Esophagus squamous epithelium (tissue), 5 donors: Measurements from ENCODE around the gene WSCD1. TPM values are rescaled to one million over a fixed set of nuclear protein-coding genes. Genes with fewer than 3 reads are reported as not detected.

Source experiments
- DNase-seq: peaks from one replicate; lab custom pipeline; 2025; lab: John Stamatoyannopoulos, UW
- H3K27ac ChIP-seq, 4 donors: fragments of 200-600 bp; sonication (generic); one replicate each; pipeline ENCODE4 v1.5.1; 2016 to 2019; ENCODE audit warnings: mild to moderate bottlenecking in 1 of 4
- H3K27me3 ChIP-seq, 4 donors: fragments of 200-600 bp; sonication (generic); 1 replicate in 3 of 4; 2 replicates in 1 of 4; pipeline versions ENCODE4 v1.5.1 to v1.6.0; 2017 to 2021; ENCODE audit warnings: antibody characterized with exemption in 1 of 4
- H3K36me3 ChIP-seq, 3 donors: fragments of 200-600 bp; sonication (generic); one replicate each; pipeline ENCODE4 v1.5.1; 2016 to 2019
- H3K4me1 ChIP-seq, 3 donors: fragments of 200-600 bp; sonication (generic); one replicate each; pipeline ENCODE4 v1.5.1; 2017 to 2019
- H3K4me3 ChIP-seq, 4 donors: fragments of 200-600 bp; sonication (generic); 1 replicate in 3 of 4; 2 replicates in 1 of 4; pipeline ENCODE4 v1.5.1; 2016 to 2019; ENCODE audit warnings: mild to moderate bottlenecking in 2 of 4, moderate library complexity in 1 of 4
- H3K9me3 ChIP-seq, 3 donors: fragments of 200-600 bp; sonication (generic); one replicate each; pipeline ENCODE4 v1.5.1; 2016 to 2019
- POLR2A ChIP-seq, 4 donors: fragments of 450-650 bp; IDR thresholded peaks; one replicate each; pipeline ENCODE4 v1.6.1; 2017; ENCODE audit warnings: antibody characterized with exemption in 4 of 4, mild to moderate bottlenecking in 4 of 4, moderate library complexity in 3 of 4
- WGBS, 2 donors: methylation state at CpG; one replicate each; pipeline ENCODE4 v1.1.5; 2018; 5-methylcytosine and 5-hydroxymethylcytosine counted together
- intact Hi-C: fragments of 100-400 bp; cut with DNase I; formaldehyde crosslinking; loops from one replicate; pipeline ENCODE4 v1.15.0; 2022
- total RNA-seq, 4 donors: library from RNA; depleted of rRNA; stranded (reverse); fragments of >200 nt; gene quantifications; one replicate each; pipeline ENCODE4 v1.1.0, GENCODE V29; 2016
- TF ChIP-seq, protein P1 (sequence below), 6 experiments: fragments of 450-650 bp in 4 of 6; fragments of 200-600 bp in 2 of 6; sonication (generic) in 2 of 6; IDR thresholded peaks; one replicate each; pipeline ENCODE4 v1.5.1; 2016 to 2019; ENCODE audit warnings: antibody characterized with exemption in 6 of 6, mild to moderate bottlenecking in 4 of 6, moderate library complexity in 4 of 6
- donor health status: DM: yes; HTN: yes; CAD: no.

WSCD1 gene
- total RNA-seq, 4 donors from 2014 or later, result 0.22 to 1.6 (median 1.5) TPM; not detected in 1

DNA sequence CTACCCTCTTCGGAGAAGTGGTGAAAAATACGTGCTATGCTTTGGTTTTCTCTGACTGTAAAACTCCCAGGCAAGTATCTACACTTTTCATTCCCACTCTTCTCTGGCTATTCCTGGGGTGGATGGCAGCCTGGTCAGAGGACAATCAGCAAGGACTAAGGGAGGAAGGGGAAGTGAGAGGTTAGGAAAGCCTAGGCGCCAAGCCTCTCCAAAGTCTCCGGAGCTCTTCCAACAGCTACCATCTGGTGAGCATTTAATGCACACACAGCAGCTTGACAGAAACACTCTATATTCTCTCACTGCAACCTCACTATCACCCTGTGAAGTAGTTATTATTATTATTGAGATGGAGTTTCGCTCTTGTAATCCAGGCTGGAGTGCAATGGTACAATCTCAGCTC, 65.1 kb downstream of the WSCD1 start:
- 54 to 68% methylated on average over 5 of the region's 5 CpGs for WGBS, 2 donors
- intact Hi-C loops, result no loop called here

DNA sequence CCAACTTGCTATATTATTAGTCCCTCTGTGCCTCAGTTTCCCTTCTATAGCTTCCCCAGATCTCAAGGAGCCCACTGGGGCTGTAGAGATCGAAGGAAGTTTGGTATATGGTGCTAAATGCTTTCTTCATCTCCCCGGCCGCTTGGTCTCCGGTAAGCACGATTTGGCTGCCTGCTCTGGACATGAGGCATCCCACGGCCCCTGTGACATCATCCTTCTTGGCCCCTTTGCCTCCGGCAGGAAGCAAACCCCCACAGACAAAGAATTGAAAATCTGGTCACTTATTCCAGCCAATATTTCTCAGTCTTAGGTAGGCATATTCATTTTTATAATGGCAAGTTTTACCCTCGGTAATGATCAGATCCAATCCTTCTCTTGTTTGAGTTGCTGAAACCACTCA, 65.8 kb downstream of the WSCD1 start:
- H3K9me3 ChIP-seq, result no peaks in the 10 kb centered on the region
- no peak overlapping the region for H3K27ac ChIP-seq
- 68 to 81% methylated on average over 8 of the region's 8 CpGs for WGBS, 2 donors
- intact Hi-C loops, result no loop called here
- H3K36me3 ChIP-seq, result no peaks in the 10 kb centered on the region
- H3K4me3 ChIP-seq, result no peak overlapping the region
- no peak for TF ChIP-seq POLR2A (IDR thresholded peaks at IDR 0.05)
- TF ChIP-seq, protein P1, sequence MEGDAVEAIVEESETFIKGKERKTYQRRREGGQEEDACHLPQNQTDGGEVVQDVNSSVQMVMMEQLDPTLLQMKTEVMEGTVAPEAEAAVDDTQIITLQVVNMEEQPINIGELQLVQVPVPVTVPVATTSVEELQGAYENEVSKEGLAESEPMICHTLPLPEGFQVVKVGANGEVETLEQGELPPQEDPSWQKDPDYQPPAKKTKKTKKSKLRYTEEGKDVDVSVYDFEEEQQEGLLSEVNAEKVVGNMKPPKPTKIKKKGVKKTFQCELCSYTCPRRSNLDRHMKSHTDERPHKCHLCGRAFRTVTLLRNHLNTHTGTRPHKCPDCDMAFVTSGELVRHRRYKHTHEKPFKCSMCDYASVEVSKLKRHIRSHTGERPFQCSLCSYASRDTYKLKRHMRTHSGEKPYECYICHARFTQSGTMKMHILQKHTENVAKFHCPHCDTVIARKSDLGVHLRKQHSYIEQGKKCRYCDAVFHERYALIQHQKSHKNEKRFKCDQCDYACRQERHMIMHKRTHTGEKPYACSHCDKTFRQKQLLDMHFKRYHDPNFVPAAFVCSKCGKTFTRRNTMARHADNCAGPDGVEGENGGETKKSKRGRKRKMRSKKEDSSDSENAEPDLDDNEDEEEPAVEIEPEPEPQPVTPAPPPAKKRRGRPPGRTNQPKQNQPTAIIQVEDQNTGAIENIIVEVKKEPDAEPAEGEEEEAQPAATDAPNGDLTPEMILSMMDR (IDR thresholded peaks at IDR 0.05), result no peak
- no peaks in the 10 kb centered on the region for H3K4me1 ChIP-seq
- H3K27me3 ChIP-seq, result peaks cover 0 to 18% (median 0%) of the 10 kb centered on the region in 4 donors
- no peak for DNase-seq

More for the DNA sequence above, 65.1 kb downstream of the WSCD1 start:
- TF ChIP-seq POLR2A (IDR thresholded peaks at IDR 0.05), result no peak
- TF ChIP-seq, protein P1 (IDR thresholded peaks at IDR 0.05), result no peak
- H3K27me3 ChIP-seq, result peaks cover 0 to 16% (median 0%) of the 10 kb centered on the region in 4 donors
- DNase-seq, result no peak
- no peak overlapping the region for H3K27ac ChIP-seq
- no peaks in the 10 kb centered on the region for H3K36me3 ChIP-seq
- H3K4me3 ChIP-seq, result no peak overlapping the region
- no peaks in the 10 kb centered on the region for H3K4me1 ChIP-seq
- H3K9me3 ChIP-seq, result no peaks in the 10 kb centered on the region

DNA sequence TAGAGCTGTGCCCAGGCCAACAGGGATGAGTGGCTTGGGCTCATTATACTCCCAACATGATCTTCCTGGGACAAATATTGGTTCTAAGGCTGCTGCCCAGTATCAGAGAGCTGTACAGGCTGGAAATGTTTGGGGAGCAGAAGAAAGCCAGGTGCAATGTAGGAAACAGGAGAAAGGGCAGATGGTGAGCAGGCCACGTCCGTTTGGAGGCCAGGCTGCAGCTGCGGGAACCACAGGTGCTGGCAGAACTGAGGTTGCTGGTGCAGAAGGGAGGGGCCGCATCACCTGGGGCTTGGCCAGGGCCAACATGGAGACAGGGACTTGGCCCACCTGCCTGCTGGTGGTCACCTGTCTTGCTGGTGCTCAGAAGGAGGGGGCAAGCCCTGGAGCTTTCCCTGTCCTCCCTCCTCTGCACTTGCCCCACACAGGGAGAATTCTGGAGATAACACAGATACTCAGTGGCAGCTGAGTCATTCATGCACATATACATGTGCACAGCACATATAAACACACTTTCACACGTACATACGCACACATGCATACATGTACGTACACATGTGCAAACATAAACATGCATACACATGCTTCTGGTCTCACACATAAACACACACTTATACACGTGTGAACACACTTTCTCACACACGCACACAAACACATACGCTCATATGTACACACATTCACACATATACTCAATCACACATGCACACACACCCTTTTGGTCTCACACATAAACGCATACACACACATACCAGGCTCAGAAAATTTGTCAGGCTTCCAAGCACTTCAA, 67.7 kb downstream of the WSCD1 start:
- Histone ChIP-seq H3K9me3 (no peaks in the 10 kb centered on the region), H3K4me3 (no peak overlapping the region), H3K27ac (no peak overlapping the region), H3K4me1 (no peaks in the 10 kb centered on the region), H3K36me3 (no peaks in the 10 kb centered on the region), H3K27me3 (peaks cover 0 to 23% (median 0%) of the 10 kb centered on the region in 4 donors)
- intact Hi-C loops, result no loop called here
- no peak for DNase-seq
- no peak for TF ChIP-seq POLR2A (IDR thresholded peaks at IDR 0.05)
- TF ChIP-seq, protein P1 (IDR thresholded peaks at IDR 0.05), result no peak
- 67 to 73% methylated on average over 11 of the region's 11 CpGs for WGBS, 2 donors

DNA sequence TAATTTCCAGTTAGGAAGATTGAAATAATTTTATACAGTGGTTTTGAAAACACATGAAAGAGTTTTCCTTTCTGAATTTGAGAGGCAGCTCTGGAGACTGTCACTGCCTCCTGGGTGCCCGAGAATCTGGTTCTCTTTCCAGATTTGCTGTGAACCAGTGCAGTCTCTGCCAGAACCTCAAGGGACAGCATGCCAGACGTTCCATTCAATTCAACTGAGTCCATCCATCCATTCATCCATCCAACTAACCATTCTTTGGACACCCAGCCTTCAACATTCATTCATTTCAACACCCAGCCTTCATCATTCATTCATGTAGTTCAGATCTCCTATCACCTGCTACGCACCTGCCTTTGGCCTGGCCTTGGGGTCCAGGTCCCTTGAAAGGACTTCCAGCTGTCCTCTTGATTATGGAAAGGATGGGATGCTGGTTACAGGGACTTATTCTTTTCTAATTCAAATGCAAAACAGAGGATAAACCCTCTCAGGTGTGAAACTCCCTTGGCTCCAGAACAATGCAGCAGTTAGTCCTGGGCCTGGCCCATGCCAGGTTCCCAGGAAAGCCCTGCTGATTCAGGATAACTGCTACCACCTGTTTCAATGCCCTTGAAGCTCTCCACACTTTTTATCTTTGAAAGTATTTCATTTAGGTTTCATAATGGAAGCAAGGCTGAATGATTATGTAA, 68.7 kb downstream of the WSCD1 start:
- no peak for DNase-seq
- H3K27ac ChIP-seq, result no peak overlapping the region
- H3K36me3 ChIP-seq, result no peaks in the 10 kb centered on the region
- no peak for TF ChIP-seq POLR2A (IDR thresholded peaks at IDR 0.05)
- TF ChIP-seq, protein P1 (IDR thresholded peaks at IDR 0.05), result no peak
- WGBS, 2 donors, result 49 to 56% methylated on average over 3 of the region's 3 CpGs
- no peak overlapping the region for H3K4me3 ChIP-seq
- peaks cover 0 to 28% (median 0%) of the 10 kb centered on the region in 4 donors for H3K27me3 ChIP-seq
- H3K9me3 ChIP-seq, result no peaks in the 10 kb centered on the region
- intact Hi-C loops, result no loop called here
- no peaks in the 10 kb centered on the region for H3K4me1 ChIP-seq

DNA sequence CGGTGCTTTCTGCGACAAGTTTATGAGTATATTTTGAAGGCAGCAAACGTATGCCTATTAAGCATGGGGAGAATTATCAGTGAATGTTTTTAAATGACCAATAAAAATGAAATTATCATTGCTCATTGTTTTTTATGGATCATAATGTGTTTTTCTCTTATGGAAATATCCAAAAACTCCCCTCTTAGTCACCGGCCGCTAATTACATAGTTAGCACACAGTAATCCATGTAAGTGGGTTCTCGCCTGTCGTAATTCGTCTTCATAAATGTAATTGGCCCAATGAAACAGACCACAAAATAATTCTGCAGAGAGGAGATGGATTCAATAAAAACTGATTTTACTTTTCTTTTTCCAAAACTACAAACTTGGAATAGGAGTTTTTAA, 69.3 kb downstream of the WSCD1 start:
- intact Hi-C loops, result no loop called here
- Histone ChIP-seq H3K27me3 (peaks cover 0 to 28% (median 0%) of the 10 kb centered on the region in 4 donors), H3K27ac (no peak overlapping the region), H3K4me3 (no peak overlapping the region), H3K36me3 (no peaks in the 10 kb centered on the region), H3K4me1 (no peaks in the 10 kb centered on the region), H3K9me3 (no peaks in the 10 kb centered on the region)
- TF ChIP-seq, protein P1 (IDR thresholded peaks at IDR 0.05), result no peak
- no peak for TF ChIP-seq POLR2A (IDR thresholded peaks at IDR 0.05)
- WGBS, 2 donors, result 84 to 85% methylated on average over 8 of the region's 8 CpGs
- no peak for DNase-seq
